GM18909 (cell line): Measurements from ENCODE around the gene ALDH6A1.

ENCODE experiments used
- ATAC-seq: cut with Tn5 transposase; IDR thresholded peaks from one replicate; pipeline ENCODE4 v1.9.1; 2021; ENCODE audit warnings: mild to moderate bottlenecking; ENCODE audit not compliant: unreplicated experiment, poor library complexity

The ALDH6A1 gene

DNA sequence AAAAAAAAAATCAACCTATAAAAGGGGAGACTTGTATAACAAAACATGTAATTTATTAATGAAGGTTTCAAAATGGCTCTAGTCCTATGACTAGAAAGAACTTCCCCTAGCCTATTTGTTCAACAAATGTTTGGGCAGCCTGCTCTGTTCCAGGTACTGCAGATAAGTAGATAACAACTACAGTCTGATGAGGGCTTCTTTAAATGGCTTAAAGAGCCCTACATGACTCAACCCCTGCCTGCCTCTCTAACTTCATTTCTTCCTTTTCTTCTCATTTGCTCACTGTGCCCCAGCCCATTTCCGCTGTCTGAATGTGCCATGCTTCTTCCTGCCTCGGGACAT is 21.5 kb downstream of the ALDH6A1 start:
- no peak for ATAC-seq

DNA sequence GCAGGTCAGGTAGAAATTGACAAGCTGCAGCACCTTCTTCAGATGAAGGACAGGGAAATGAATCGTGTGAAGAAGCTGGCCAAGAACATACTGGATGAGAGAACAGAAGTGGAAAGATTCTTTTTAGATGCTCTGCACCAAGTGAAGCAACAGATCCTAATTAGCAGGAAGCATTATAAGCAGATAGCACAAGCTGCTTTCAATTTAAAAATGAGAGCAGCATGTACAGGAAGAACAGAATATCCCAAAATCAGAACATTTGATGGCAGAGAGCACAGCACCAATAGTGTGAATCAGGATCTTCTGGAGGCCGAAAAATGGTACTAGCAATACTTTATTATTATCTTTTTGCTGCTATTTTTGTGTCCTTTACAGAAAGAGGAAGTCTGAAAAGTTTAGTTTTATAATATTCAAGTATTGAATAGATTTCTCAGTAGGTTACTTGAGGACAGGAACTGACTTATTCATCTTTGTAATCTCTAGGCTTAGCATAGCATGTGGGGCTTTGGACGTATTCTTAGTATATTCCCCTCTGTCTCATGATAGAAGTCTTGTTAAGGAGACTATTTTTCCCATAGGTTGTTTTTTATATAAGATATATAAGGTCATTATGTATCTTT is 34.3 kb downstream of the ALDH6A1 start:
- ATAC-seq = no peak

DNA sequence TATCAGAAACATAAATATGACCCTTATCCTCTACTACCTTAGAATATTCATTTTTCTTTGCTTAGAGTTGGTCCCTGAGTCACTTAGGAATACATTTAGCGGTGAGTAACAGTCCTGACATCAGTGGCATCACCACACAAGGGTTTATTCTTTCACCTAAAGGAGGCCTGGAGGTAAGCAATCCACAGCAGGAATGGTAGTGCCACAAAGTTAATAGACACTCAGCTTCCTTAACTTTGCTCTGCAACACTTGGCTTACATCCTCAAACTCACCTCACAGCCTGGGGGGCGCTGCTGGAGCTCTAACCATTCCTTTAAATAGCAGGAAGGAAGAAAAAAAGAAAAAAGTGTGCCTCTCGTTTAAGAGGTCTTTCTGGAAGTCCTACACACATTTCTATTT is 36.0 kb downstream of the ALDH6A1 start:
- no peak for ATAC-seq

DNA sequence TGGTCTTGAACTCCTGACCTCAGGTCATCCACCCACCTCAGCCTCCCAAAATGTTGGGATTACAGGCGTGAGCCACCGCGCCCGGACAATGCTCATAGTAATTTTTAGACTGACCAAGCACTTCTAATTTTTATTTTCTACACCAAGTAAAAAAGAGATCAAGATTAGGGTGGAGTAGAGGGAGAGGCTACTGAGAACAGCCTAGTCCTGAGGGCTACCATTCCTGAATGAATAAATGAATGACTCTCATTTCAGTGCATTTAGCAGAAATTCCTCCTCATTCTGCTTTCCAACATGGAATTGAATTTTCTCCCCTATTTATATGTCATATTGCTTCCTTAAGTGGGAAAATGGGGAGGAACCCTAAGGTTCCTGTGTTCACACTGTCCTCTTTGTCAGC is 38.7 kb downstream of the ALDH6A1 start:
- ATAC-seq = no peak

DNA sequence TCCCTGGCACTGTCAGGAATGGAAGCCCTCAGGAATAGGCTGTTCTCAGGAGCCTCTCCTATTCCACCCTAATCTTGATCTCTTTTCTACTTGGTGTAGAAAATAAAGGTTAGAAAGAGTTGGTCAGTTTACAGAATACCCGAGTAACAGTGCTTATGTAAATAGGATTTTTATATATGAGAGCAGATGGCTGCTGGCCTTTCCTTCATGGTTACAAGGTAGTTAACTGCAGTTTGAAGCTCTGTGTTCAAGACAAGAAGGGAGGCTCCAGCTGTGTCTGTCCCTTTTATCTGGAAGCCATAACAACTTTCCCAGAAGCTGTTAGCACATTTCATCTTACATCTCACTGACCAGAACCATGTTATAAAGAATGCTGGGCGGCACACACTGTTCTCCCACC is 42.0 kb downstream of the ALDH6A1 start:
- no peak for ATAC-seq

DNA sequence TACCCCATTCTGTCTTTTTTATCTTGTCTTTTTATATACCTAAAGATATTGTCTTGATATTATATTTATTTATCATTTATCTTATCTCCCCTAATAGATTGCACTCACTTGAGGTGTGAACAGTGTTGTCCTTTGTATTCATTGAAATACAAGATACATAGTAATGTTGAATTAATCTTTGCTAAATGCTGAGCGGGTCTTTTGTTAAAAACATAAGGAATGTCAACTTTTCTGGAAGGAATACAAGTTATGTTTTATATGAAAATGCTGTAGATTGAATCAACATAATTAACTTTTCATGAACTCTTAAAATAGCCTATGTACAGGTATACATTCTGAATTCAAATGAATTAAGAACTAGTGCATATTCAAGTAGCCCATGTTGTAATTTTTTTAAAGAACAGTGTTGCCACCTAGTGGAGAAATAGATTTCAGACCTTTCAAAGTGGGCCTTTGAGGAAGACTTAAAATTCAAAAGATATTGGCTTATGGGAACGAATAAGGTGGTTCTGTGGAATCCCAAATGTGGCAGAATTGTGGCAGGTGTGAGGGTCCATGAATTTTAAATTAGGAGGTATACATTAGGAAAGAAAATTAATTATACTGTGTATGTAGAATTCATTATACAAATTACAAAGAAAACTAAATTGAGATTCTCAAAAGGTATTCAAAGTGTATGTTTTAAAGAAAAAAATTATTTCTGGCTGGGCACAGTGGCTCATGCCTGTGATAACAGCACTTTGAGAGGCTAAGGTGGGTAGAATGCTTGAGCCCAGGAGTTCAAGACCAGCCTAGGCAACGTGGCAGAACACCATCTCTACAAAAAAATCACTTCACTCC is 46.0 kb downstream of the ALDH6A1 start:
- ATAC-seq = no peak

DNA sequence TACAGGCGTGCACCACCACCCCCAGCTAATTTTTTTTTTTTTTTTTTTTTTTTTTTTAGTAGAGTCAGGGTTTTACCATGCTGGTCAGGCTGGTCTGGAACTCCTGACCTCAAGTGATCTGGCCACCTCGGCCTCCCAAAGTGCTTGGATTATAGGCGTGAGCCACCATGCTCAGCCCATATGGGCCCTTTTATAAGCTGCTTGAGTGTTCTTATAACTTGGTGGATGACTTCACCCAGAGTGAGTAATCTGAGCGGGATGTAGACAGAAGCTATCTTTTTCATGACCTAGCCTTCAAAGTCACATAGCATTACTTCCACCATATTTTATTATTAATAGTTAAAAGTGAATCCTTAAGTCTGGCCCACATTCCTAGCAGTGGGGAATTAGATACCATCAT is 48.7 kb downstream of the ALDH6A1 start:
- no peak for ATAC-seq

DNA sequence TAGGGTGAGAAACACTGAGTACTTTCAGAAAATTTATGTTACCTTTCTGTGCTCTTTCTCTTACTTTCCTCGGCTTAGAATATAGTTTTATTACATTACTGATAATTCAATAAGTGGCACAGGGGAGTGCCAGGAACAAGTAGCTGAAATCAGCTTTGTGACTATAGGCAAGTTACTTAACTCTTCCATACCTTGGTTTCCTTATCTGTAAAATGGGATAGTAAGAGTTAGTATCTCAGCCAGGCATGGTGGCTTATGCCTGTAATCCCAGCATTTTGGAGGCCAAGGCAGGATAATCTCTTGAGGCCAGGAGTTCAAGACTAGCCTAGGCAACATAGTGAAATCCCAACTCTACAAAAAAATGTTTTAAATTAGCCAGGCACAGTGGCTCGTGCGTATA is 49.7 kb downstream of the ALDH6A1 start:
- no peak for ATAC-seq

DNA sequence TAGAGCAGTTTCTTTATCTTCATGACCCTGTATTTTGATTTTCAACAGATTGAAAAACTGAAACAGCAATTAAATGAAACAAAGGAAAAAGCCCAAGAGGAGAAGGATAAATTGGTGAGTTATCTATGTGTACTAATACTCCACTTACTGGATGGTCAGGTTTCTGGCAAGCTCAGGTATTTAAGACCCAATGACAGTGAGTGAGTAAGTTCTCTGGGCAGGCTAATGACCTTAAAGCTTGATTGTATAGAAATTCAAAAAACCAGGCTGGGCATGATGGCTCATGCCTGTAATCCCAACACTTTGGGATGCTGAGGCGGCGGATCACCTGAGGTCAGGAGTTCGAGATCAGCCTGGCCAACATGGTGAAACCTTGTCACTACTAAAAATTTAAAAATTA is 55.1 kb downstream of the ALDH6A1 start:
- ATAC-seq = no peak

DNA sequence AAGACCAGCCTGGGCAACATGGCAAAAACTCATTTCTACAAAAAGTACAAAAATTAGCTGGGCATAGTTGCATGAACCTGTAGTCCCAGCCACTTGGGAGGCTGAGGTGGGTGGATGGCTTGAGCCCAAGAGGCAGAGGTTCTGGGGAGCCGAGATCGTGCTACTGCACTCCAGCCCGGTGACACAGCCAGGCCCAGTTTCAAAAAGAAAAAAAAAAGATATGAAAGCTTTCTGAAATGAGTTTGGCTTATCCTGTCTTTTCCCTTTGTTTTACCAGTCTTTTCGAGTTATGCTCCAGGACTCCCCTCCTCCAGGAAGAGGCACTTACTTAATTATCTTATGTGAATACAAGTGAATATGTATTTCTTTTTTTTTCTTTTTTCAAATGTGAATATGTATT is 61.9 kb downstream of the ALDH6A1 start:
- no peak for ATAC-seq

DNA sequence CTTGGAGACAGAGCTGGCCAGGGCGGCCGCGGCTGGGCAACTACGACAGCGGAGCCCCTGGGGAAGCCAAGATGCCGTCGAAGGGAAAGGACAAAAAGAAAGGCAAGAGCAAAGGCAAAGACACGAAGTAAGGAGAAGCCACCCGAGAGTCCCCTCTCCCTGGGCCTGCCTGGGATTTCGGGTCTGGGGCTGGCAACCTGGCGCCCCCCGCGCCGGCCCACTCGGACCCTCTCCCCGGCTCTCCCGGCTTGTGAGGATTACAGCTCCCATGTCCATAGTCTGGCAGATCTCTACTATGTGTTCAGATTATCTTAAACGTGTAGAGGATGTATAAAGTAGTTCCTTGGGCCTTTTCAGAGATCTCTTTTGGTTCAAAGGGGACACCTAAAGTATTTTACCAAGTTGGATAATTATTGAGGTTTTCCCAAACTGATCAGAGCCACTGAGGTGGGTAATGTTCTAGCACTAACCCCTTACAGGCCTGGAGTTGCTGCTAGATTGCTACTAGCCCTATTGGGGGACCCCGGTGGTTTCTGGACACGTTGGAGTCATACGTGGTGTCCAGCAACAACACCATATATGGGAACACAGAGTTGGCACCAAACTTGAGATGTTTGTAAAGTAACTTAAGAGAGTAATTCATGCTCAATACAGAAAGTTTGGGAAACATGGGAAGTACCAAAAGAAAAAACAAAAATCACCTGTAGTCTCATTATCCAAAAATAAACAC is 64.7 kb downstream of the ALDH6A1 start:
- ATAC-seq = no peak

DNA sequence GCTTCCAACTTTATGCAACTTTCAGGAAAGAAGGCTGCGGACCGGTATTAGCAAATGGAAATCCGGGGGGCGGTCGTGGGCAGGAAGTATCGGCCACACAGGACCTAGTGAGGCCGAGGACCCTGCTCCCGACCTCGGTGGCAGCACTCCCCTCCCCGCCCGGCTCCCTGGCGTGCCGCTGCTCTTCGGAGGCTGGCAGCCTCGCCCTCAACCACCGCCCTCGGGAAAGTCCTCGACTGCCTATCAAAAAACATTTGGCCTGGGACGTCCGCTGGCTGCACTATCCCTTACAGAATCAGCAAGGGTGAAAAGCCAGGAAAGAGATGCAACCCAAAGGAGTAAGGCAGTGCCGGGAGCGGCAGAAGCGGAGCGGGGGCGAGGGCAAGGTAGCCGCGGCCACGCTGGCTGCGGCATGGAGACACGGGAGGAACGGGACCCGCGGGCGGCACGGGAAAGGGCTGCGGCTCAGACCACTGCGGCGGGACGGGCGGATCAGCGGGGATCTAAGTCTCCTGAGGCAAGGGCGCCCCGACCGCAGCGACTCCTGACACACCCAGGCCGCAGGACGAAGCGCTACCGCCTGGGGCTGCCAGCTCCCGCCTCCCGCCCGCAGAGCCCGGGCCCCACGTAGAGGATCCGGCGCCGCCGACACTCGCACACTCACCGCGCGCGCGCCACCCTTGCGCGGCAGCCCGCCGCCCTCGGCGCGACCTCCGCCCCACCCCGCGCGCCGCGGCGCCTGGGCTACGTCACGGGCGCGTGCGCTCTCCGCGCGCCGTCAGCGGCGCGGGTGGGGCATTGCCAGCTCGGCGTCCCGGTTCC is 65.5 kb downstream of the ALDH6A1 start, which contains the start of the genes BBOF1 and ENTPD5:
TSS of gene BBOF1 (plus strand) at position 764 of the 822 bp plus-strand sequence. CDS start 130 bp downstream, outside the sequence.
TSS of gene ENTPD5 (minus strand) at position 703 of the 822 bp plus-strand sequence. CDS start 31,186 bp downstream, outside the sequence.
- ATAC-seq = peak; percentile 93

DNA sequence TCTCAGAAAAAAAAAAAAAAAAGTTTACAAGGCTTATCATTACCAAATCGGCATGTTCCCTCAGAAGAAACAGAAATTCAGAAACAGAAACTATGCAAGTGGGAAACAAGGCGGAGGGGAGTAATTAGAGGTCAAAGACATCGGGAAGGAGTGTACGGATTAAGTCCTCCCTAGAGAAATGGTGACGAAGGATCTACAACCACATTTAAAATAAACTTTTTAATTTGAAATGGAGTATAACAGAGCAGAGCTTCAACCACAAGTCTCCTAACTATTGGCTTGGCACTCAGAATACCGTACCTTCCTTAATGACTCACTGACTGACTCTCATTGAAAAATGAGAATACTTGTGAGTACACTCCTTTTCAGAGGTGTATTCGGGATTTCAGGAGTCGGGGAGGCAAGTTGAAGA is 66.1 kb downstream of the ALDH6A1 start:
- ATAC-seq = peak; percentile 11

DNA sequence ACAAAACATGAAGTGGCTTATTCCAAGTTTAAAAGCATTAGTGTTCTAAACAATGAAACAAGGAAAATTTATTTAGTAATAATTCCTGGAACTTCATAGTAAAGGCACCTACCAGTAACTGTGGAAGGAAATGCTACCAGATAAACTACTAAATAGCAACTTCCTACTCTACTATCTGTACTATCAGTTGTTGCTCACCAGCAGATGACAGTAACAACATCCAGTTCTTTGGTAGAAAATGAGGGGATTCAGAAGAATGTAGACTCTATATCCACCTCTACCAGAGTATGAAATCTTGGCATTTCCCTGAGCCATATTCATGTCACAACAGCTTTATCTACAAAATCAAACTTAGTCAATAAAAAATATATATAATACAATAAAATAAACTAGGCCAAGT is 68.3 kb downstream of the ALDH6A1 start:
- no peak for ATAC-seq

DNA sequence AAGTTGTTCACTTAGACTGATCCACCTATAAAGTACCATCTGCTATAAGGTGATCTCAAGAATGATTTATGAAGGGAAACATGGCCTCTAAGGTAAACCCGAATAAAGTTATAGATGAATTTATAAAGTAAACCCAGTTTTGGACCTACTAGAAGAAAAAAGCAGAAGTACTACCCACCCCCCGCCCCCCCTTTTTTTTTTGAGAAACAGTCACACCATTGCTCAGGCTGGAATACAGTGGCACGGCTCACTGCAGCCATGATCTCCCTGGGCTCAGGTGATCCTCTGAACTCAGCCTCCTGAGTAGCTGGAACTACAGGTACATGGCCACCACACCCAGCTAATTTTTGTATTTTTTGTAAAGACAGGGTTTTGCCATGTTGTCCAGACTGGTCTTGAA is 69.1 kb downstream of the ALDH6A1 start:
- no peak for ATAC-seq

DNA sequence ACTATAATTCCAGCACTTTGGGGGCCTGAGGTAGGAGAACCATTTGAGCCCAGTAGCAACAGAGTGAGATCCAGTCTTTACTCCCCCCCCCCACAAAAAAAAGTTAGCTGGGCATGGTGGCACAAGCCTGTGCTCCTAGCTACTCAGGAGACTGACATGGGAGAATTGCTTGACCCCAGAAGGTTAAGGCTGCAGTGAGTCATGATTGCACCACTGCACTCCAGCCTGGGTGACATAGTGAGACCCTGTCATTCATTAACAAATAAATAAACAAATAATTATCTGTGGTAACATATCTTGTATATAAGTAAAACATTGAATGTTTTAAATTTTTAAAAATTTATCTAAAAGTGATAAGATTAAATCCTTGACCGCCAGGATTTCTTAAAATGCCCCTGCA is 70.0 kb downstream of the ALDH6A1 start:
- ATAC-seq = no peak

DNA sequence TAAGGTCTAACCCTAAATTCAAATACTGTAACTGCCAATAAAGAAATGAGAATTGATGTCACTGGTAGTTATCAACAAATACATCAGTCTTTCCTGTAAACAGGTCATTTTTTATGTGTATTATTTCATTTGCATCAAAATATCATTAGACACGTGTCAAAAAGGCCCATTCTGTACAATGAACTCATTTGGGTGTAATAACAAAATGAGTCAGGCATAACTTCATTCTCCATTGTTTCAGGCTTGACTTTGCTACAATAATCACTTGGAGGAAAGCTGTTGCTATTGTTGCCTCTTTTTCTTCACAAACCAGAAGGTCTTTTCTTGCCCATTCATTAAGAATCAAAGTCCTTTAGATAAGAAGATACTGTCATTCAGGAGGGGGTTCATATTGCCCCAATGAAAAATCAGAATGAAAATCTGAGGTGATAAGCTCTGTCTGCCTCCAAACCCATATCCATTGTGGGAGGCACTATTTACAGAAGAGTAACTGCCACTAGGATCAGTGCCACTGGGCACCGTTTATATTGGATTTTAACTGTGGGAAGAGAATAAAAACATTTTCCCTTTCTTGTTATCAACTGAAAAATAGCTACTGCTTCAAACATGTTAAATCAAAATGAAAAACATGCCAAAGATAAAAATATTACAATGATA is 75.3 kb downstream of the ALDH6A1 start:
- no peak for ATAC-seq
